Measurements from ENCODE around the gene RPS10. TPM values are rescaled to one million over a fixed set of nuclear protein-coding genes. Genes with fewer than 3 reads are reported as not detected.
A peak's percentile ranks its signal among the peaks of the same experiment; 100 is the strongest.

The RPS10 gene
- 1,000 to 10,000 TPM; 1,323 to 1,516 (median 1,388) TPM for polyA plus RNA-seq (ENCODE audit: insufficient read length in 3 of 3)
- long read RNA-seq, donor 1, transcript RPS10-209 (6 exons, 588 nt) = major isoform, 802 of 1,115 reads
- long read RNA-seq, donor 1, transcript RPS10-206 (6 exons, 781 nt) = minor isoform, 20 of 1,115 reads
- long read RNA-seq, donor 1, transcript RPS10-205 (3 exons, 734 nt) = minor isoform, 24 of 1,115 reads
- long read RNA-seq, donor 1, transcript RPS10-208 (5 exons, 1,407 nt) = minor isoform, 10 of 1,115 reads
- long read RNA-seq, donor 1, partial matches to known transcripts = 229 of 1,115 reads
- long read RNA-seq, donor 1, other reads (novel, unspliced or antisense) = 27 of 1,115 reads
- long read RNA-seq, donor 2, transcript RPS10-208 (5 exons, 1,407 nt) = minor isoform, 26 of 1,579 reads
- long read RNA-seq, donor 2, transcript RPS10-205 (3 exons, 734 nt) = minor isoform, 18 of 1,579 reads
- long read RNA-seq, donor 2, transcript RPS10-206 (6 exons, 781 nt) = minor isoform, 18 of 1,579 reads
- long read RNA-seq, donor 2, transcript RPS10-209 (6 exons, 588 nt) = major isoform, 1,091 of 1,579 reads
- long read RNA-seq, donor 2, partial matches to known transcripts = 371 of 1,579 reads
- long read RNA-seq, donor 2, other reads (novel, unspliced or antisense) = 55 of 1,579 reads
- long read RNA-seq, donor 3, transcript RPS10-208 (5 exons, 1,407 nt) = minor isoform, 40 of 1,196 reads
- long read RNA-seq, donor 3, transcript RPS10-206 (6 exons, 781 nt) = minor isoform, 9 of 1,196 reads
- long read RNA-seq, donor 3, transcript RPS10-209 (6 exons, 588 nt) = major isoform, 772 of 1,196 reads
- long read RNA-seq, donor 3, transcript RPS10-205 (3 exons, 734 nt) = minor isoform, 17 of 1,196 reads
- long read RNA-seq, donor 3, partial matches to known transcripts = 320 of 1,196 reads
- long read RNA-seq, donor 3, other reads (novel, unspliced or antisense) = 36 of 1,196 reads
- long read RNA-seq, donor 4, transcript RPS10-206 (6 exons, 781 nt) = minor isoform, 13 of 1,750 reads
- long read RNA-seq, donor 4, transcript RPS10-209 (6 exons, 588 nt) = major isoform, 1,265 of 1,750 reads
- long read RNA-seq, donor 4, transcript RPS10-208 (5 exons, 1,407 nt) = minor isoform, 39 of 1,750 reads
- long read RNA-seq, donor 4, transcript RPS10-205 (3 exons, 734 nt) = minor isoform, 19 of 1,750 reads
- long read RNA-seq, donor 4, partial matches to known transcripts = 376 of 1,750 reads
- long read RNA-seq, donor 4, other reads (novel, unspliced or antisense) = 36 of 1,750 reads
- long read RNA-seq, donor 5, transcript RPS10-208 (5 exons, 1,407 nt) = minor isoform, 12 of 601 reads
- long read RNA-seq, donor 5, transcript RPS10-206 (6 exons, 781 nt) = minor isoform, 7 of 601 reads
- long read RNA-seq, donor 5, transcript RPS10-205 (3 exons, 734 nt) = minor isoform, 8 of 601 reads
- long read RNA-seq, donor 5, transcript RPS10-209 (6 exons, 588 nt) = major isoform, 457 of 601 reads
- long read RNA-seq, donor 5, partial matches to known transcripts = 101 of 601 reads
- long read RNA-seq, donor 5, other reads (novel, unspliced or antisense) = 16 of 601 reads
- long read RNA-seq, donor 6, transcript RPS10-208 (5 exons, 1,407 nt) = minor isoform, 21 of 816 reads
- long read RNA-seq, donor 6, transcript RPS10-206 (6 exons, 781 nt) = minor isoform, 12 of 816 reads
- long read RNA-seq, donor 6, transcript RPS10-205 (3 exons, 734 nt) = minor isoform, 6 of 816 reads
- long read RNA-seq, donor 6, transcript RPS10-209 (6 exons, 588 nt) = major isoform, 440 of 816 reads
- long read RNA-seq, donor 6, partial matches to known transcripts = 293 of 816 reads
- long read RNA-seq, donor 6, other reads (novel, unspliced or antisense) = 44 of 816 reads
- long read RNA-seq, donor 7, transcript RPS10-205 (3 exons, 734 nt) = minor isoform, 17 of 1,240 reads
- long read RNA-seq, donor 7, transcript RPS10-208 (5 exons, 1,407 nt) = minor isoform, 25 of 1,240 reads
- long read RNA-seq, donor 7, transcript RPS10-206 (6 exons, 781 nt) = minor isoform, 8 of 1,240 reads
- long read RNA-seq, donor 7, transcript RPS10-209 (6 exons, 588 nt) = major isoform, 873 of 1,240 reads
- long read RNA-seq, donor 7, partial matches to known transcripts = 317 of 1,240 reads
- long read RNA-seq, donor 7, other reads (novel, unspliced or antisense) = 0 of 1,240 reads
- long read RNA-seq, donor 8, transcript RPS10-205 (3 exons, 734 nt) = minor isoform, 6 of 694 reads
- long read RNA-seq, donor 8, transcript RPS10-209 (6 exons, 588 nt) = major isoform, 423 of 694 reads
- long read RNA-seq, donor 8, transcript RPS10-208 (5 exons, 1,407 nt) = minor isoform, 18 of 694 reads
- long read RNA-seq, donor 8, partial matches to known transcripts = 221 of 694 reads
- long read RNA-seq, donor 8, other reads (novel, unspliced or antisense) = 23 of 694 reads
- long read RNA-seq, donor 9, transcript RPS10-209 (6 exons, 588 nt) = major isoform, 1,152 of 1,707 reads
- long read RNA-seq, donor 9, transcript RPS10-208 (5 exons, 1,407 nt) = minor isoform, 45 of 1,707 reads
- long read RNA-seq, donor 9, transcript RPS10-206 (6 exons, 781 nt) = minor isoform, 10 of 1,707 reads
- long read RNA-seq, donor 9, transcript RPS10-205 (3 exons, 734 nt) = minor isoform, 30 of 1,707 reads
- long read RNA-seq, donor 9, partial matches to known transcripts = 413 of 1,707 reads
- long read RNA-seq, donor 9, other reads (novel, unspliced or antisense) = 56 of 1,707 reads
- long read RNA-seq, donor 10, transcript RPS10-208 (5 exons, 1,407 nt) = minor isoform, 27 of 1,089 reads
- long read RNA-seq, donor 10, transcript RPS10-205 (3 exons, 734 nt) = minor isoform, 9 of 1,089 reads
- long read RNA-seq, donor 10, transcript RPS10-209 (6 exons, 588 nt) = major isoform, 715 of 1,089 reads
- long read RNA-seq, donor 10, transcript RPS10-206 (6 exons, 781 nt) = minor isoform, 15 of 1,089 reads
- long read RNA-seq, donor 10, partial matches to known transcripts = 318 of 1,089 reads
- long read RNA-seq, donor 10, other reads (novel, unspliced or antisense) = 5 of 1,089 reads
- long read RNA-seq, donor 11, transcript RPS10-209 (6 exons, 588 nt) = major isoform, 475 of 707 reads
- long read RNA-seq, donor 11, transcript RPS10-205 (3 exons, 734 nt) = minor isoform, 7 of 707 reads
- long read RNA-seq, donor 11, transcript RPS10-206 (6 exons, 781 nt) = minor isoform, 9 of 707 reads
- long read RNA-seq, donor 11, transcript RPS10-208 (5 exons, 1,407 nt) = minor isoform, 13 of 707 reads
- long read RNA-seq, donor 11, partial matches to known transcripts = 182 of 707 reads
- long read RNA-seq, donor 11, other reads (novel, unspliced or antisense) = 21 of 707 reads
- long read RNA-seq, donor 12, transcript RPS10-208 (5 exons, 1,407 nt) = minor isoform, 36 of 1,835 reads
- long read RNA-seq, donor 12, transcript RPS10-209 (6 exons, 588 nt) = major isoform, 1,236 of 1,835 reads
- long read RNA-seq, donor 12, transcript RPS10-206 (6 exons, 781 nt) = minor isoform, 6 of 1,835 reads
- long read RNA-seq, donor 12, transcript RPS10-205 (3 exons, 734 nt) = minor isoform, 19 of 1,835 reads
- long read RNA-seq, donor 12, partial matches to known transcripts = 452 of 1,835 reads
- long read RNA-seq, donor 12, other reads (novel, unspliced or antisense) = 86 of 1,835 reads
- long read RNA-seq, donor 13, transcript RPS10-205 (3 exons, 734 nt) = minor isoform, 9 of 736 reads
- long read RNA-seq, donor 13, transcript RPS10-206 (6 exons, 781 nt) = minor isoform, 10 of 736 reads
- long read RNA-seq, donor 13, transcript RPS10-208 (5 exons, 1,407 nt) = minor isoform, 13 of 736 reads
- long read RNA-seq, donor 13, transcript RPS10-209 (6 exons, 588 nt) = major isoform, 456 of 736 reads
- long read RNA-seq, donor 13, partial matches to known transcripts = 231 of 736 reads
- long read RNA-seq, donor 13, other reads (novel, unspliced or antisense) = 17 of 736 reads
- long read RNA-seq, donor 14, transcript RPS10-208 (5 exons, 1,407 nt) = minor isoform, 40 of 1,525 reads
- long read RNA-seq, donor 14, transcript RPS10-206 (6 exons, 781 nt) = minor isoform, 17 of 1,525 reads
- long read RNA-seq, donor 14, transcript RPS10-205 (3 exons, 734 nt) = minor isoform, 32 of 1,525 reads
- long read RNA-seq, donor 14, transcript RPS10-209 (6 exons, 588 nt) = major isoform, 1,046 of 1,525 reads
- long read RNA-seq, donor 14, partial matches to known transcripts = 390 of 1,525 reads
- long read RNA-seq, donor 14, other reads (novel, unspliced or antisense) = 0 of 1,525 reads
- long read RNA-seq, donor 15, transcript RPS10-209 (6 exons, 588 nt) = major isoform, 1,019 of 1,544 reads
- long read RNA-seq, donor 15, transcript RPS10-205 (3 exons, 734 nt) = minor isoform, 18 of 1,544 reads
- long read RNA-seq, donor 15, transcript RPS10-208 (5 exons, 1,407 nt) = minor isoform, 31 of 1,544 reads
- long read RNA-seq, donor 15, transcript RPS10-206 (6 exons, 781 nt) = minor isoform, 10 of 1,544 reads
- long read RNA-seq, donor 15, partial matches to known transcripts = 466 of 1,544 reads
- long read RNA-seq, donor 15, other reads (novel, unspliced or antisense) = 0 of 1,544 reads
- long read RNA-seq, donor 16, transcript RPS10-209 (6 exons, 588 nt) = major isoform, 1,107 of 1,579 reads
- long read RNA-seq, donor 16, transcript RPS10-206 (6 exons, 781 nt) = minor isoform, 16 of 1,579 reads
- long read RNA-seq, donor 16, transcript RPS10-208 (5 exons, 1,407 nt) = minor isoform, 42 of 1,579 reads
- long read RNA-seq, donor 16, transcript RPS10-205 (3 exons, 734 nt) = minor isoform, 25 of 1,579 reads
- long read RNA-seq, donor 16, partial matches to known transcripts = 360 of 1,579 reads
- long read RNA-seq, donor 16, other reads (novel, unspliced or antisense) = 29 of 1,579 reads

GRCh38 chr6:34425498-34426410, at the start of gene RPS10:
Gene RPS10, minus strand, starts transcription at chr6:34426069. Its CDS starts 848 bp downstream, at chr6:34425221.
- peak; percentile 93 for DNase-seq

GRCh38 chr6:34475238-34475682, 49.4 kb upstream of the RPS10 start:
- DNase-seq = no peak

- no peak for DNase-seq
Observed at GRCh38 chr6:34474754-34475153, 48.9 kb upstream of the RPS10 start.

- no peak for DNase-seq
Observed at GRCh38 chr6:34473967-34474366, 48.1 kb upstream of the RPS10 start.

GRCh38 chr6:34472425-34472824, 46.6 kb upstream of the RPS10 start:
- DNase-seq = no peak

GRCh38 chr6:34469499-34469898, 43.6 kb upstream of the RPS10 start:
- no peak for DNase-seq

GRCh38 chr6:34468378-34468892, 42.6 kb upstream of the RPS10 start:
- no peak for DNase-seq

- no peak for DNase-seq
Observed at GRCh38 chr6:34466242-34467185, 40.6 kb upstream of the RPS10 start.

GRCh38 chr6:34465531-34466241, 39.8 kb upstream of the RPS10 start, which contains the start of gene PACSIN1:
Gene PACSIN1, plus strand, starts transcription at chr6:34466076. Its CDS starts 60,230 bp downstream, at chr6:34526306.
- no peak for DNase-seq

- DNase-seq = no peak
Observed at GRCh38 chr6:34463849-34464248, 38.0 kb upstream of the RPS10 start.
